OCI-LY1 (cell line): ENCODE measurements around the gene MOK.

Source experiments
- CTCF ChIP-seq: fragments of 200-600 bp; sonication (generic), shearing (Covaris generic); IDR thresholded peaks from 2 replicates; pipeline ENCODE4 v1.5.1; 2017; ENCODE audit warnings: mild to moderate bottlenecking, antibody characterized with exemption, low read length, moderate library complexity, mixed read lengths
- EZH2 ChIP-seq: fragments of 200-600 bp; sonication (generic), shearing (Covaris generic); IDR thresholded peaks from 2 replicates; pipeline ENCODE4 v1.8.0; 2017; ENCODE audit warnings: borderline replicate concordance, mixed run types, mild to moderate bottlenecking, antibody characterized with exemption, low read length, moderate library complexity, mixed read lengths

DNA sequence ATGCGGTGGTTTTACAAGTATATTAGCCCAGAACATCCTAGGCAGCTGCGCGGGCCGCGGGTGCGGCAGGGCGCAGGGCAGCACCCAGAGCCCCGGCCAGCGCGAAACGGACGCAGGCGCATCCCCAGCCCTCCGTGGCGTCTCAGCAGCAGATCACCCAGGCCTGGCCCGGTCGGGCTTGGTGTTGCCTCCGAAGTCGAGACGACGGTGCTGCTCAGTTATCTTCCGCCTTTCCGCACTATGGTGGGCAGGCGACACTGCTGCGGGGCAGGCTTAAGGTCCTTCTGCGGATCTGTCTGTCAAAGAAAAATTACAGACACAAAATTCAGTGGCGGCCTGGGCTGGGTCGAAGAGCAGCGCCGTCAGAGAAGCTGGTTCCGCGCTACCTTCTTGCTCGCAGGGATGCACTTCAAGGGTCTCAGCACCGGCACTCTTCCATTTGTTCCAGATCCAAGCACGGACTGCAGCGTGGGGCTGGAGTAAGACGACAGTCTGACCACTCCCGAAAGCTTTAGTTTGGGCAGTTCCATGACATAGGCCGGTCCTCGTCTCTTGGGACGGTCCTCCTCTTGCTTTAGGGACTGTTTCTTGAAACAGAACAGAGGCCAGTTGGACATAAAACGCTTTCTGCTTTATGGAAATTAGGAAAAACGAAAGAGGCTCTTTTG is 75.8 kb downstream of the MOK start:
- no peak for TF ChIP-seq CTCF
- no peak for TF ChIP-seq EZH2
